HG02798 (cell line): Measurements from ENCODE around the gene IGF2BP2.
"Not testable (repeated sequence)": the region's sequence is repeated elsewhere in the genome, so short reads cannot be mapped to it uniquely, and the experiment has no call there.

ENCODE experiments used
- ATAC-seq: cut with Tn5 transposase; IDR thresholded peaks from one replicate; pipeline ENCODE4 v1.9.1; 2021; ENCODE audit warnings: mild to moderate bottlenecking; ENCODE audit not compliant: unreplicated experiment, poor library complexity

IGF2BP2 gene

DNA sequence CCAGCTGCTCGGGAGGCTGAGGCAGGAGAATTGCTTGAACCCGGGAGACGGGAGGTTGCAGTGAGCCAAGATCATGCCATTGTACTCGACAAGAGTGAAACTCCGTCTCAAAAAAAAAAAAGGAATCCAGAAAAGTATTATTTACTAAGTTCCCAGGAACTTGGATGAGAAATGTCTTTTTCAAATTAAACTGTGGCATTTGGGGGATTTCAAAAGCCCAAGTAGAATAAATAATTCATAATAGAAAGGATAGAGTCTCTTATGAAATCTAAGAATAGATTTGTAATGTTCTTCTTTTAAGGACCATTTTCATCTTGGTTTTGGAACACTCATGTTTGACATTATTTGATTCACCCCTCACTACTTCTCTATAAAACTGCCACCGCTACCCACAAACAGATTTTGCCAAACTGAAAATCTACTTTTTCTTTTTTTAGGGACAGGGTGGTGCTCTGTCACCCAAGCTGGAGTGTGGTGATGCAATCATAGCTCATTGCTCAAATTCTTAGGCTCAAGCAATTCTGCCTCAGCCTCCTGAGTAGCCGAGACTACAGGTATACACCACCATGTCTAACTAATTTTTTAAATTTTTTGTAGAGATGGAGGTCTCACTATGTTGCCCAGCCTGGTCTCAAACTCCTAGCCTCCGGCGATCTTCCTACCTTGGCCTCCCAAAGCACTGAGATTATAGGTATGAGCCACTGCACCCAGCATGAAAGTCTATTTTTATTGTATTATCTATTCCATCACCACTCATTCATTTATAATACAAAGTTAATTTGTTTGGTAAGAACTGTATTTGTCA, 139.4 kb downstream of the IGF2BP2 start:
- no peak for ATAC-seq

DNA sequence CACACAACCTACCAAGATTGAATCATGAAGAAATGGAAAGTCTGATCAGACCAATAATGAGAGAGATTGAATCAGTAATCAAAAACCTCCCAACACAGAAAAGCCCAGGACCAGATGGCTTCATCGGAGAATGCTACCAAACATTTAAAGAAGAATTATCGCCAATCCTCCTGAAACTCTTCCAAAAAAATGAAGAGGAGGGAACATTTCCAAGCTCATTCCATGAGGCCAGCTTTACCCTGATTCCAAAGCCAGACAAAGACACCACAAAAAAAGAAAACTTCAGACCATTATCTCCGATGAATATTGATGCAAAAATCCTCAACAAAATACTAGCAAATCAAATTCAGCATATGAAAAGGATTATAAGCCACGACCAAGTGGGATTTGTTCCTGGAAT, 144.6 kb downstream of the IGF2BP2 start:
- ATAC-seq: no peak

DNA sequence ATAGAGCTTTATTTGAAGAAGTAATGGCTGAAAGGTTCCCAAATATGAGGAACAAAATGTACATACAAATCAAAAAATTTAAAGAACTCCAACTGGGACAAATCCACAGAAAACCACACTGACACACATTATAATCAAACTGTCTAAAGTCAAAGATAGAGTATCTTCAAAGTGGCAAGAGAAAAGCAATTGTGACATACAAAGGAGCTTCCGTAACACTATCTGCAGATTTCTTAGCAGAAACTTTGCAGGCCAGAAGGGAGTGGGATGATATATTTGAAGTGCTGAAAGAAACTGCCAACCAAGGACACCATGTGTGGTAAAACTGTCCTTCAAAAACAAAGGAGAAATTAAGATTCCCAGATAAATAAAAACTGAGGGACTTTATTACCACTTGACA, 146.8 kb downstream of the IGF2BP2 start:
- no peak for ATAC-seq

DNA sequence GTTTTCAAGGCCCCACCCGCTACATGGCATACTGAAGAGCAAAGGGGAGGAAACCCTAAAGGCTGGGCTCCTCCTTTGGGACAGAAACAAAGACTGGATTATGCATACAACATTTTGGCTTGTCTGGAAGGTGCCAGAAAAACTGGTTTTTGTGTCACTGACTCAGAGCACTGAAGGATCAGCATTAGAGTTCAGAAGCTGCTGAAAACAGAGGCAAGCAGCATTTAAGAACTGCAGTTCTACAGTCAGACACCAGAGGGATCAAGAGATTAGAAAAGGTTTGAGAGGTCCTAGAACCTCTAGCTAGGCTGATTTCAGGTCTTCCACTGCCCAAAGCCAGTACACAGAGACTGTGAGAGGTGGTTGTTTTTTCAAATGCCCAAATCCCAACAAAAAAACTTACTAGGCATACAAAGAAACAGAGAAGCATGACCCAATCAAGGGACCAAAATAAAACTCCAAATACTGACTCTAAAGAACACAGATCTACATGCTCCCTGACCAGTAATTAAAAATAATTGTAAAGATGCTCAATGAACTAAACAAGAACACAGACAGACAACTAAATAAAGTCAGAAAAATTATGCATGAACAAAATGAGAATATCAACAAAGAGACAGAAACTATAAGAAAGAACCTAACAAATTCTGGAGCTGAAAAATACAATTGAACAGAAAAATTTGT, 147.6 kb downstream of the IGF2BP2 start:
- no peak for ATAC-seq

DNA sequence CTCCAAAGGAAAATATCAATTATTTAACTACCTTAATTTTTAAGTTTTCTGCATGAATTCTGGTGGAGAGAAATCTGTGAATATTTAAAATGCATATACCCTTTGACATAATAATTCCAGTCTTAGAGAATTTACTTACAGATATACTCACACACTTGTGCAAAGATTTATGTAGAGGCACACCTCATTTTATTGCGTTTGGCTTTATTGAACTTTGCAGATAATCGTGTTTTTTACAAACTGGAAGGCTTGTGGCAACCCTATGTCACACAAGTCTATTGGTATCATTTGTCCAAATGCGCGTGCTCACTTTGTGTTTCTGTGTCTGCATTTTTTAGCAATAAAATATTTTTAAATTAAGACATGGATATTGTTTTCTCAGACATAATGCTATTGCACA, 157.3 kb downstream of the IGF2BP2 start:
- no peak for ATAC-seq

DNA sequence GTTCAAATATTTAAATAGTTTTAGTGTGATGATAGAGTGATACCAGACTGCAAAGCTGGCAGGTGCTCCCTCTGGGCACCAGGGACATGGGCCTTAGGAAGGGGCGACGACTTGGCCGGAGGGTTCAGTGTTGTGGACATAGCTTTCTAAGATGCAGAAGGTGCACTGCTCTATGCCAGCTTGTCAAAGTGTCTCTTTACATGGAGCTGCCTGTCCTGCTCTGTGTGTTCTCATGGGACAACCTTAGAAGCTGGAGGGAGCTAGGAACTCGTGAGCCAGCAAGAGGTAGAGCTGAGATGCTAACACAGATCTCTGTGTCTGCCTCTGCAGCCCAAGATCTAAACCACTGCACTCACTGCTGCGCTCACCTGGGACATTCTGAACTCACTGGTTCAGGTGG, 160.9 kb downstream of the IGF2BP2 start:
- no peak for ATAC-seq

DNA sequence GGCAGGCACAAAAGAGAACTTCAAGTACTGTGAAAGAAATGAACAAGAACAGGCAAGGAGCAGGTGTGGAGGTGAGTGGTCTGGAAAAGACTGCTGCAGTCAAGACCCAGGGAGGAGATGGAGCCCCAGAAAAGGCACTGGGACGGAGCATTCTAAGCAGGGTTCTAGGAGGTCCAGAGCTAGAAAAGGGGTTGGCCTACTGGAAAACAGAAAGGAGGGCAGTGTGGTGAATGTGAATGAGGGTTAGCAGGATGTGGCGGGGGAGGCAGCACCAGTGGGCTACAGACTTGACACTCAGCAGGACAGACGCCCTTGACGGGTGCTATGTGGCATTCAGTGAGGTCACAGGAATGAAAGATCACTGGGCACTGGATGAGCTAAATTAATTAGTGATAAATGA, 163.1 kb downstream of the IGF2BP2 start:
- ATAC-seq: no peak

DNA sequence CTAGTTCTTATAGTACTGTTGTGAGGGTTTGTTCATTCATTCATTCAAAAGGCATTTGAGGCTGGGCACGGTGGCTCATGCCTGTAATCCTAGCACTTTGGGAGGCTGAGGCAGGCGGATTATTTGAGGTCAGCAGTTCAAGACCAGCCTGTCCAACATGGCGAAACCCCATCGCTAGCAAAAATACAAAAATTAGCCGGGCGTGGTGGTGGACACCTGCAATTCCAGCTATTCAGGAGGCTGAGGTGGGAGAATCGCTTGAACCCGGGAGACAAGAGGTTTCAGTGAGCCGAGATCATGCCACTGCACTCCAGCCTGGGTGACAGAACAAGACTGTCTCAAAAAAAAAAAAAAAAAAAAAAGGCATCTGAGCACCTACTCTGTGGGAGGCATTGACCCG, 163.5 kb downstream of the IGF2BP2 start:
- ATAC-seq: not testable (repeated sequence)

DNA sequence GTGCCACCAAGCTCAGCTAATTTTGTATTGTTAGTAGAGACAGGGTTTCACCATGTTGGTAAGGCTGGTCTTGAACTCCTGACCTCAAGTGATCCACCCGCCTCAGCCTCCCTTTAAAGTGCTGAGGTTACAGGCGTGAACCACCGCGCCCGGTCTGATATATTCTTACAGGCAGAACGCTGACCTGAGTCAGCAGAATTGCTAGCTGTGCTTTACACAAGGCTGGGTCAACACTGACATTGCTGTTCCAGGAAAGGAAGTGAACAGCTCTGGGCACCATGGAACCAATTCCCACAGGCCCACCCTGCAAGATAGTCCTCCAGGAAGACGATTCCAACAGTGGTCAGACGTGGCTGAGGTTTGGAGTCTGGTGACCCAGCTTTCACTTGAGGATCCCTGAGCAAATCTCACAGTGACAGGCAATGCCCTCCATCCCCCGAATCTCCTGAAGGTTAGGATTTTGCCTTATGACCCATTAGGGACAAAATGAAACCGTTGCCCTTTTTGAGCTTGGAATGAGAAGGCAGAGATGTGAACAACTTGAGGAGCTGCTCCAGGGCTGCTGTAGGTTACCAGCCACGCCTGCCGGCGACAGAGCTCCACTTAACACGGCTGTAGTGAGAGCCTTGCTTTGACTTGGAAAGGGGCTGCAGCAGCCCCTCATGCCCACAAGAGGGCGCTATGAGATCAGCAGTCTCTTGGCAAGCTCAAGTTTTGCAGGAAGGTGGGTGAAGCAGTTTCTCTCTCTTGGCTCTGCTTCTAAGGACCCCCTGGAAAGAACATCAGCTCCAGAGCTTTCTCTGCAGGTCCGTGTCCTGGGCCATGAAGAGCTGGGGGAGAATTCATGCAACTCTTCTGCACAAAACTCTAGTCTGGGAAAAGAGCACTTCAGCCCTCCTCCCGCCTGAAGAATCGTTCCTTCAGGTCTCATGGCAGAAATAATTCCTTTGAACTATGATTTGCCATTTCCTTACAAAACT, 164.6 kb downstream of the IGF2BP2 start:
- peak; percentile 80 for ATAC-seq

DNA sequence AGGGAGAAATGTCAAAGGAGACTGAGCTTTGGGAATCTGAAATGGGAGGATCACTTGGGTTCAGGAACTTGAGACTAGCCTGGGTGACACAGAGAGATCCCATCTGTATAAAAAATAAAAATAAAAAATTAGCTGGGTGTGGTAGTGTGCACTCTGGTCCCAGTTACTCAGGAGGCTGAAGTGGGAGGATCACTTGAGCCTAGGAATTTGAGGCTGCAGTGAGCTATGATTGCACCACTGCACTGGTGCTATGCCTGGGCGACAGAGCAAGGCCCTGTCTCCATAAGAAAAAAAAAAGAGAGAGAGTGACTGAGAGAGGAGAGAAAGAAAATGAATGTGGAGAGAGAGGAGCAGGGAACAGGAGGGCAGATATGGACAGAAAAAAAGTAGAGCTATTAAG, 165.9 kb downstream of the IGF2BP2 start:
- no peak for ATAC-seq

DNA sequence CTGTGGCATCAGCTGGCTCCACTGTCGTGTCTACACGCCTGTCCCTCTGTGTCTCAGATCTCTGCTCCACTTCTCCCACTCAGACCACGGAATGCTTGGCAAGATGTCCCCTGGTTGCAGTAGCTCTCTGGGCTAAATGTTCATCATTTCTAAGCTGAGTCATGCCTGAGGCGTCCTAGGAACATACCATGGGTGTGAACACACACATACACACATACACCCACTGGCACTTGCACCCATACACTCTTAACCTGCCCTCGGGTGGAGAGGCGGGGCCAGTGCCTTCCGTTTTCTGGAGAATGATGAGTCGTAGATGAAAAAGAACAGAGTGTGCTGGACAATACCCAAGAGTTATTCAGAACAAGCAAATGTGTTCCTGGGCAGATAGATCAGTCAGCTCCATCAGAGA, 166.3 kb downstream of the IGF2BP2 start:
- no peak for ATAC-seq

DNA sequence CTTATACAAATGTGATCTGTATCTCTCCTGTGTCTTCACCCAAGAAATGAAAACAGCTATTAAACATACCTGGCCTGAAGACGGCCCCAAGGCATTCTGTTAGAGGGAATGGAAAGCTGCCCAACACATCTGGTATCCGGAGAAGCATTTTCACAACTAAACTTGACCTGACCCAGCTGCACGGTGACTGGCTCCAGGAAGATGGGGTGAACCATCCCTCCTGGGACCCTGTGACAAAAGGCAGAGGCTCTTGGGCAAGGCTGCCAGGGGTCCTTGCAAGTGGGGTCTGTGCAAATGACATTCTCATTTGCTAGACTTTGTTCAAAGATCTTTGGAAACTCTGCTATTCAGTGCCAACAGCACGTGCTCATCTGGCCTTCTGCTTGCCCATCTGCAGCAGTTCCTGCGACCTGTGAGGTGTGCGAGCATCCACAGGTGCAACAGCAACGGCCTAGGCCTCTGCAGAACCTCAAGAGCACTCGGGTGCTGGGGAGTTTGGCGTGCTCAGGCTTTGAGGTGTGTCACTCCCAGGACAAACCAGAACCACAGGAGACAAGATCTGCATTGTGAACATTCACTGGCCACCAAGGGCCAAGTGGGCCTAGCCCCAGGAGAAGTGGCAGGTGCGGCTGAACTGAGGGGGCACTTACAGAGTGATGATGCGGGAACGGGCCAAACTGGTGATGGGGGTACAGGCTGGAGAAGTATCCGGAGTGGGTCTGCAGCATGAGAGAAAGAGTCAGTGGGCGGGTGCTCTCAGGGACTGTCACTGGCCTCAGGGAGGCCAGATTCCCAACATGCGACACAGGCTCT, 166.9 kb downstream of the IGF2BP2 start:
- no peak for ATAC-seq

DNA sequence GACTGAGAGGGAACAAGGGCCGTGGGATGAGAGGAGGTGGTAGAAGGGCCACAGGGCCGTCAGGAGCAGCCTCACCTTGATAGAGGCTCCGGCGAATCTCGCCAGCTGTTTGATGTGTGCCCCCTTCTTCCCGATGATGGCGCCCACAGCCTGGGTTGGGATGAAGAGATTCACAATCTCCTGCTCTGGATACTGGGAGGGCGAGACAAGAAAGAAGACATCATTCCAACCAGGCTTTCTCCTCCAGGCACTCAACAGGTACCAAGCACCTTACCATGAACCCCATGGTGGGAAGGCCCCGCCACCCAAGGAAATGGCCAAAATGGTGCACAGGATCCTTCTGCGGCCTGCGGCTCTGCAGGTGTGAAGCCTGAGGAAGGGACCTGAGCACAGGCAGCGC, 167.6 kb downstream of the IGF2BP2 start:
- no peak for ATAC-seq

DNA sequence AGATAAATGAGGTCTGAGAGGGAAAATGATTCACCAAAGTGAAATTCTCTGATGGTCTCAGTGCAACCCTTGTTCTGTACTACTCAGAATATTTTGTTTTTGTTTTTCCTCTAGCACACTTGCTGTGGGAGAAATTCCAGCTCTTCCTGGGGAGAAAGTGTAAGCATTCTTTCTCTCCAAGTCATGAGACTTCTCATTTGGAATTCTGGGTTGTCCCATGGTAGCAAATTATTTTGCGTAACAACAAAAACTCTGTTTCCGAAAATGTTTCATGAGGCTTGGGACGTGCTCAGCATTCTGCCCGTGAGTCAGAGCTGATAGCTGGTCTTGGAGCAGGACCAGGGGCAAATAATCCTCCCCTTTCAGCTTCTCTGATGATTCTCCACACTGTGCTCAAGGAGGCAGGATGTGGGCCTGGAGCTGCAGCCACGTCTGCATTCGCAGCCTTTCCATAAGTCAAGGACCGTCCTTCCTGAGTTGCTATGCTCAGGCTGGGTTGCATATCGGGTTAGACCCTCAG, 168.5 kb downstream of the IGF2BP2 start:
- no peak for ATAC-seq

DNA sequence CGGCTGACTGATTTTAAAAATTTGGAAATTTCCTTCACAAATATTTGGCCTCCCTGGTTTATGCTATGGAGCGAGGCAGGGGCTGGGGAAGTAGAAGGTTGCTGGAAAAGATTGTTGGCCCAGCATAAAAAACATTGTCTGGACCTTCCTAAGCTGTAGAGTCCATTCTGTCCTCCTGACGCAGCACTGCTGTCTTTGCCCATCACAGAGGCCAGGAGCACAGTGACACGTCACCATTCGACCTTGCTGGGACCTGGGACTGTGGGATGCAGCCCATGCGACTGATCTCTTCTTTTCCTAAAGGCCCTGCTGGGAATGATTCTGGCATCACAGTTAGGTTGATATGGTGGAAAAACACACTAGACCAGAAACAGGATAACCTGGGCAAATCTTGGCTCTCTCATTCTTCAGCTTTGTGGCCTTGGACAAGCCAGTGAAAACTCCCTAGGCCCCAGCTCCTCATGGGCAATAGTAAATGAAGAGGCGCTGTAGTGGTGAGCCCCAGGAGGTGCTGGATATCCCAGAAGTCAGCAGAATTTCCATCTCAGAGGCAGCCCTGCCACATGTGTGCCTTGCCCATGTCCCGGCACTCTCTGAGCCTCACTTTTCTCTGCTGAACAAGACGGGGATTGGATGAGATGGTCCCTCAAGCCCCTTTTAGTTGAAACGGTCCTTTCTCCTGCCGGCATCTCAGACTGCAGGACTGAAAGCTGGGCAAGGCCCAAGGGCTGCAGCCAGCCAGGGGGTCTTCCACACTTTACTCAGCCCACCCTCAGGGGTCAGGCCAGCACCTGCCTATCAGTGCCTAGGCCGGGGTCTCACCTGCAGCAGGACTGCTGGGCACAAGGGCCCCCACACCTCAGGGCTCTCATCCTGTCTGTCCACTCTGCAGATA, 169.2 kb downstream of the IGF2BP2 start:
- ATAC-seq: no peak

DNA sequence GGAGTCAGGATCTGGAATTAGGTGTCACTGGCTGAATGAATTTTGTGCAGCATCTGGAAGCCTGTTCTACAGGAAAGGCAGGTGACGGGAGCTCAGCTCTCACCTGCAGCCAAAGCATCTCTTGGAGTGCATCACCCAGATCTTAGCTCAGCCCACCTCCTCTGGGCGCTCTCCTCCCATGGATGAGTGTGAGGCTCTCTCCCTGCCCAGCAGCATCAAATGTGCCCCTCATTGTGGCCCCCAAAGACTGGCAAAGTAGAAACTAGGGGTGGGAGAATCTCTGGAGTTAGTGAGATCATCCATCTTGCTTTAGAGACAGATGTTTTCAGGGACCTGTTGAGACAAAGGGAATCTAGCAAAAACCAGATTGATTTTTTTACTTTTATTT, 170.1 kb downstream of the IGF2BP2 start:
- no peak for ATAC-seq

DNA sequence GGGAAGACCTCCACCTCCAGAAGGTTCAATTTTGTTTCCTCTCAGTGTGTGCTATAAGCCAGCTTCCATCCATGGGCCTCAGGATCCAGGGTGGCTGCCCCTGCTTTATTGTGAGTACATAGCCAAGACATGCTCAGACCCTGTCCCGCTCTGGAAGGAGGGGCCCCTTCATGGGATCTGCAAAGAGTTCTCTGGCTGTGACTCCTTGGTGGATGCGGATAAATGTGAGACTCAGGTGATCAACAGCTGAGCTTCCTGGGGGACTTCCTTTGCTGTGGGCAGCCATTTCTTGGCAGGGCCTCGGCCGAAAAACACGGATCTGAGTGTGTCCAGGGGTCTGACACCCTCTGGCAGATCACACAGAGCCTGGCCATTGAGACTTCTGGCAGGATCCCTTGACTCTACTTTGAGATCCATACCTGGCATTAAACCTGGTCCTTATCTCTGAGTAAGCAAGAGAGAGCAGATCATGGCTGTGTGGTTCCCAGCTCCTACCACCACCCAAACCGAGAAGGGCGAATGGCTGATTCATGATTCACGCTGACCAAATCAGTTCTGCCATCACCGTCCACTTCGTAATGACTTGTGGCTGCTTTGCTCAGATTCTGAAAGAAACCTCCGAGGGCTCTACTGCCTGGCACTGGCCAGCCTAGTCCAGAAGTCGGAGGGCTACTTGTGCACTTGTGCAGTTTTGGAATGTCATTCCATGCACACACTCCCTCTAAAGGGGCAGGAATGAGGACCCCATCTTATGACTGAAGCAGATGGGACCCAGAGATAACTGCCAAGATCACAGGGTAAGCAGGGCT, 170.7 kb downstream of the IGF2BP2 start:
- ATAC-seq: no peak

DNA sequence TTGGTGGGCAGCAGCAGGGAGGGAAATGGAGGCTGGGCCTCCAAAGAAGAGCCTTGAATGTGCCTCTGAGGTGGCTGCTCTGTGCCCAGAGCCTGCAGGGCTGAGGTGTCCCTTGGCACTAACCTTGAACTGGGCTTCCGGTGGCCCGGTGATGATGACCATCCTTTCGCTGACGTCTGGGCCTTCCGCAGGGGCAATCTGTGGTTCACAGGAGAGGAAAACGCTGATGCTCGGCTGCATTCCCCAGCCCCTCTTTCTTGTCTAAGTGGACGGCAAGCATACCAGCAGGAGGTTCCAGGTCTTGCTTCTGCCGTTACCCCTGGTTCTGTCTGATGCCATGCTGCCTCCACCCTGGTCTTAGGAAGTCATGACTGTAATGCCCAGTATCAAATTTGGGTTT, 172.9 kb downstream of the IGF2BP2 start:
- no peak for ATAC-seq
